ENCODE measurements around the gene BDKRB1. TPM values are rescaled to one million over a fixed set of nuclear protein-coding genes. Genes with fewer than 3 reads are reported as not detected.
A peak's percentile ranks its signal among the peaks of the same experiment; 100 is the strongest.

The BDKRB1 gene
- total and polyA plus RNA-seq, 10 of the 15 experiments (the other 5 are each of a cell fraction or from before 2014, with no cell fraction given) = 0.21 TPM; not detected in 9

- 63% methylated on average over 20 of the region's 20 CpGs for WGBS (ENCODE audit: insufficient coverage, insufficient replicate concordance, low lambda C conversion rate, missing lambda C conversion rate)
- FAIRE-seq (no peak), ATAC-seq (no peak), DNase-seq (ENCODE audit: low read depth, low spot score) (no peak)
- intact Hi-C loops (cut with micrococcal nuclease; ENCODE audit: unreplicated experiment) = no loop called here
- Histone ChIP-seq H3K27ac (ENCODE audit: control insufficient read depth, insufficient read depth) (no peak overlapping the region), H3K36me3 (ENCODE audit: control insufficient read depth in 2 of 2, insufficient read depth in 2 of 2, low read length in 1 of 2) (no peaks in the 10 kb centered on the region), H3K4me3 (no peak overlapping the region), H3K9ac (ENCODE audit: control insufficient read depth, insufficient read depth, low read length) (no peak overlapping the region), H3K9me3 (replicated peaks; ENCODE audit: control insufficient read depth, insufficient read depth, low read length) (no peaks in the 10 kb centered on the region), H2AFZ (ENCODE audit: control insufficient read depth, low read depth, low read length) (no peak overlapping the region), H4K20me1 (ENCODE audit: control insufficient read depth, insufficient read depth) (no peaks in the 10 kb centered on the region), H3K79me2 (ENCODE audit: control insufficient read depth, insufficient read depth, low read length) (no peaks in the 10 kb centered on the region), H3K4me1 (ENCODE audit: control insufficient read depth, insufficient read depth, low read length) (no peaks in the 10 kb centered on the region), H3K27me3 (replicated peaks in 1 of 2; ENCODE audit: control insufficient read depth in 2 of 2, insufficient read depth in 2 of 2, low read length in 1 of 2) (peaks cover 2 to 5% of the 10 kb centered on the region in 2 experiments; a peak in 3 of 4 replicates), H3K4me2 (ENCODE audit: control insufficient read depth, insufficient read depth) (no peak overlapping the region)
- peak; percentile 42; the same call in 1 of the 2 replicates for TF ChIP-seq SPI1 (IDR thresholded peaks at IDR 0.05; ENCODE audit: borderline replicate concordance, insufficient read depth, low read depth, low read length)
- TF ChIP-seq ZBTB40 (IDR thresholded peaks at IDR 0.05; ENCODE audit: borderline replicate concordance) = peak; percentile 88
- TF ChIP-seq PML (IDR thresholded peaks at IDR 0.05; ENCODE audit: low read length) = no peak
- in situ Hi-C loops (cut with MboI) = no loop called here
- CTCF ChIA-PET = interaction anchor here (4.1 kb wide), 1 partner anchor 11 kb away, joined by 20 read pairs; no protein-coding TSS in a partner anchor
- SMC1A ChIA-PET (ENCODE audit: uncharacterized antibody, unreplicated experiment) = no interaction called here
- BruUV-seq (replicated peaks) = no TSS peak
- POLR2A ChIA-PET = interaction anchor here (0.5 kb wide), 1 partner anchor 277 kb away, joined by 3 read pairs; no protein-coding TSS in a partner anchor
- RAD21 ChIA-PET (ENCODE audit: unreplicated experiment) = no interaction called here
Observed at GRCh38 chr14:96263347-96264199, 7.6 kb downstream of the BDKRB1 start.
